ENCODE measurements around the gene SLAMF1.
"Not testable (repeated sequence)": the region's sequence is repeated elsewhere in the genome, so short reads cannot be mapped to it uniquely, and the experiment has no call there.

The SLAMF1 gene

GRCh38 chr1:160646711-160647328 lies at the start of gene SLAMF1:
TSS of gene SLAMF1 (minus strand) at chr1:160647044. CDS start at chr1:160646945, 99 bp downstream.
- DNase-seq (ENCODE audit: low spot score in 2 of 2) (no peak), ATAC-seq (replicated peaks; ENCODE audit: extremely low read depth, poor library complexity, severe bottlenecking) (peak; percentile 58)
- peaks cover 75% of the 10 kb centered on the region for H3K4me1 Mint-ChIP-seq
- H3K27me3 Mint-ChIP-seq = no peaks in the 10 kb centered on the region
- peaks cover 15% of the 10 kb centered on the region for H3K36me3 Mint-ChIP-seq (ENCODE audit: insufficient read depth)
- H3K27ac Mint-ChIP-seq (ENCODE audit: low read depth) = peak within 1 kb of the TSS; percentile 95
- H3K9me3 Mint-ChIP-seq = no peaks in the 10 kb centered on the region
- H3K4me3 Mint-ChIP-seq = peak within 1 kb of the TSS; percentile 96

- Mint-ChIP-seq H3K27ac (ENCODE audit: low read depth) (peak overlapping the region; percentile 89), H3K4me3 (peak overlapping the region; percentile 51), H3K36me3 (ENCODE audit: insufficient read depth) (peaks cover 26% of the 10 kb centered on the region), H3K4me1 (peaks cover 77% of the 10 kb centered on the region)
- not testable (repeated sequence) for H3K9me3 Mint-ChIP-seq; DNase-seq (ENCODE audit: low spot score in 2 of 2); ATAC-seq (replicated peaks; ENCODE audit: extremely low read depth, poor library complexity, severe bottlenecking); H3K27me3 Mint-ChIP-seq
These were observed 45.5 kb upstream of the SLAMF1 start for GRCh38 chr1:160692390-160692789.

GRCh38 chr1:160685266-160685665 lies 38.4 kb upstream of the SLAMF1 start:
- Mint-ChIP-seq H3K9me3 (no peaks in the 10 kb centered on the region), H3K36me3 (ENCODE audit: insufficient read depth) (peaks cover 65% of the 10 kb centered on the region), H3K4me3 (peak overlapping the region; percentile 74), H3K27me3 (no peaks in the 10 kb centered on the region), H3K4me1 (peaks cover 95% of the 10 kb centered on the region), H3K27ac (ENCODE audit: low read depth) (peak overlapping the region; percentile 94)
- ATAC-seq (replicated peaks; ENCODE audit: extremely low read depth, poor library complexity, severe bottlenecking) (no peak), DNase-seq (ENCODE audit: low spot score in 2 of 2) (no peak)

GRCh38 chr1:160682983-160683865 lies 36.4 kb upstream of the SLAMF1 start:
- peaks cover 86% of the 10 kb centered on the region for H3K4me1 Mint-ChIP-seq
- H3K4me3 Mint-ChIP-seq = peak overlapping the region; percentile 74
- peaks cover 63% of the 10 kb centered on the region for H3K36me3 Mint-ChIP-seq (ENCODE audit: insufficient read depth)
- H3K27ac Mint-ChIP-seq (ENCODE audit: low read depth) = peak overlapping the region; percentile 94
- no peaks in the 10 kb centered on the region for H3K9me3 Mint-ChIP-seq
- H3K27me3 Mint-ChIP-seq = no peaks in the 10 kb centered on the region
- peak; percentile 51 for ATAC-seq (replicated peaks; ENCODE audit: extremely low read depth, poor library complexity, severe bottlenecking)
- no peak for DNase-seq (ENCODE audit: low spot score in 2 of 2)

GRCh38 chr1:160681891-160682140 lies 35.0 kb upstream of the SLAMF1 start:
- H3K4me3 Mint-ChIP-seq = peak overlapping the region; percentile 74

GRCh38 chr1:160681066-160681890 lies 34.4 kb upstream of the SLAMF1 start:
- Mint-ChIP-seq H3K36me3 (ENCODE audit: insufficient read depth) (peaks cover 68% of the 10 kb centered on the region), H3K27ac (ENCODE audit: low read depth) (peak overlapping the region; percentile 94), H3K4me1 (peaks cover 74% of the 10 kb centered on the region), H3K9me3 (no peaks in the 10 kb centered on the region), H3K27me3 (no peaks in the 10 kb centered on the region), H3K4me3 (peak overlapping the region; percentile 74)
- peak; percentile 79 for ATAC-seq (replicated peaks; ENCODE audit: extremely low read depth, poor library complexity, severe bottlenecking)
- peak; percentile 79 to 84 for DNase-seq (ENCODE audit: low spot score in 2 of 2)

More at GRCh38 chr1:160681891-160682140, 35.0 kb upstream of the SLAMF1 start:
- peaks cover 70% of the 10 kb centered on the region for H3K36me3 Mint-ChIP-seq (ENCODE audit: insufficient read depth)
- ATAC-seq (replicated peaks; ENCODE audit: extremely low read depth, poor library complexity, severe bottlenecking) = peak; percentile 3
- H3K9me3 Mint-ChIP-seq = no peaks in the 10 kb centered on the region
- DNase-seq (ENCODE audit: low spot score in 2 of 2) = no peak
- H3K27ac Mint-ChIP-seq (ENCODE audit: low read depth) = peak overlapping the region; percentile 94
- H3K4me1 Mint-ChIP-seq = peaks cover 79% of the 10 kb centered on the region
- no peaks in the 10 kb centered on the region for H3K27me3 Mint-ChIP-seq

GRCh38 chr1:160680399-160680798 lies 33.6 kb upstream of the SLAMF1 start:
- H3K9me3 Mint-ChIP-seq = no peaks in the 10 kb centered on the region
- H3K4me3 Mint-ChIP-seq = no peak overlapping the region
- no peaks in the 10 kb centered on the region for H3K27me3 Mint-ChIP-seq
- H3K4me1 Mint-ChIP-seq = peaks cover 73% of the 10 kb centered on the region
- H3K36me3 Mint-ChIP-seq (ENCODE audit: insufficient read depth) = peaks cover 66% of the 10 kb centered on the region
- no peak overlapping the region for H3K27ac Mint-ChIP-seq (ENCODE audit: low read depth)
- DNase-seq (ENCODE audit: low spot score in 2 of 2) (no peak), ATAC-seq (replicated peaks; ENCODE audit: extremely low read depth, poor library complexity, severe bottlenecking) (no peak)

GRCh38 chr1:160679893-160680292 lies 33.0 kb upstream of the SLAMF1 start:
- Mint-ChIP-seq H3K4me1 (peaks cover 69% of the 10 kb centered on the region), H3K27ac (ENCODE audit: low read depth) (peak overlapping the region; percentile 58), H3K36me3 (ENCODE audit: insufficient read depth) (peaks cover 62% of the 10 kb centered on the region), H3K4me3 (no peak overlapping the region), H3K9me3 (no peaks in the 10 kb centered on the region), H3K27me3 (no peaks in the 10 kb centered on the region)
- ATAC-seq (replicated peaks; ENCODE audit: extremely low read depth, poor library complexity, severe bottlenecking) (no peak), DNase-seq (ENCODE audit: low spot score in 2 of 2) (no peak)

GRCh38 chr1:160676869-160677597 lies 30.2 kb upstream of the SLAMF1 start:
- Mint-ChIP-seq H3K27ac (ENCODE audit: low read depth) (peak overlapping the region; percentile 33), H3K27me3 (no peaks in the 10 kb centered on the region), H3K4me1 (peaks cover 40% of the 10 kb centered on the region), H3K36me3 (ENCODE audit: insufficient read depth) (peaks cover 40% of the 10 kb centered on the region), H3K9me3 (no peaks in the 10 kb centered on the region), H3K4me3 (no peak overlapping the region)
- no peak for ATAC-seq (replicated peaks; ENCODE audit: extremely low read depth, poor library complexity, severe bottlenecking)
- DNase-seq (ENCODE audit: low spot score in 2 of 2) = no peak

- no peaks in the 10 kb centered on the region for H3K27me3 Mint-ChIP-seq
- DNase-seq (ENCODE audit: low spot score in 2 of 2) (peak; percentile 54 to 55), ATAC-seq (replicated peaks; ENCODE audit: extremely low read depth, poor library complexity, severe bottlenecking) (peak; percentile 71)
- H3K27ac Mint-ChIP-seq (ENCODE audit: low read depth) = no peak overlapping the region
- H3K9me3 Mint-ChIP-seq = no peaks in the 10 kb centered on the region
- H3K4me1 Mint-ChIP-seq = peaks cover 28% of the 10 kb centered on the region
- peaks cover 29% of the 10 kb centered on the region for H3K36me3 Mint-ChIP-seq (ENCODE audit: insufficient read depth)
- no peak overlapping the region for H3K4me3 Mint-ChIP-seq
These were observed 29.0 kb upstream of the SLAMF1 start for GRCh38 chr1:160675641-160676410.

GRCh38 chr1:160674415-160674814 lies 27.6 kb upstream of the SLAMF1 start:
- DNase-seq (ENCODE audit: low spot score in 2 of 2) (no peak), ATAC-seq (replicated peaks; ENCODE audit: extremely low read depth, poor library complexity, severe bottlenecking) (no peak)
- no peak overlapping the region for H3K4me3 Mint-ChIP-seq
- H3K27ac Mint-ChIP-seq (ENCODE audit: low read depth) = no peak overlapping the region
- H3K4me1 Mint-ChIP-seq = peaks cover 18% of the 10 kb centered on the region
- no peaks in the 10 kb centered on the region for H3K9me3 Mint-ChIP-seq
- H3K36me3 Mint-ChIP-seq (ENCODE audit: insufficient read depth) = peaks cover 18% of the 10 kb centered on the region
- H3K27me3 Mint-ChIP-seq = no peaks in the 10 kb centered on the region
